GM12875 (cell line): ENCODE measurements around the gene ZNF341.

Experiments
- H3K4me3 ChIP-seq: one replicate; pipeline ENCODE4 v1.5.1; 2011; ENCODE audit warnings: low read depth, low read length, control low read depth
- CTCF ChIP-seq: IDR thresholded peaks from 2 replicates; pipeline ENCODE4 v1.5.1; 2011; ENCODE audit warnings: low read depth, mild to moderate bottlenecking, control low read depth, inconsistent platforms, low read length, moderate library complexity, borderline replicate concordance; ENCODE audit not compliant: insufficient read depth

The ZNF341 gene

GRCh38 chr20:33732166-33732970, 572 bp downstream of the ZNF341 start:
- peak overlapping the region; percentile 49 for H3K4me3 ChIP-seq
- 0 out of 2 replicates have a peak, but pooled peaks have one; percentile 1 for TF ChIP-seq CTCF

GRCh38 chr20:33733654-33734576, 2.1 kb downstream of the ZNF341 start:
- no peak overlapping the region for H3K4me3 ChIP-seq

GRCh38 chr20:33736962-33737361, 5.2 kb downstream of the ZNF341 start:
- no peak overlapping the region for H3K4me3 ChIP-seq
- TF ChIP-seq CTCF, result no peak

More at GRCh38 chr20:33733654-33734576, 2.1 kb downstream of the ZNF341 start:
- no peak for TF ChIP-seq CTCF

- TF ChIP-seq CTCF, result no peak
- H3K4me3 ChIP-seq, result no peak overlapping the region
Observed at GRCh38 chr20:33739493-33739892, 7.7 kb downstream of the ZNF341 start.

GRCh38 chr20:33740189-33740588, 8.4 kb downstream of the ZNF341 start:
- no peak for TF ChIP-seq CTCF
- no peak overlapping the region for H3K4me3 ChIP-seq

- H3K4me3 ChIP-seq, result no peak overlapping the region
- TF ChIP-seq CTCF, result no peak
Observed at GRCh38 chr20:33744181-33744580, 12.4 kb downstream of the ZNF341 start.
